Measurements from ENCODE around the gene ARHGDIA.

ARHGDIA gene

DNA sequence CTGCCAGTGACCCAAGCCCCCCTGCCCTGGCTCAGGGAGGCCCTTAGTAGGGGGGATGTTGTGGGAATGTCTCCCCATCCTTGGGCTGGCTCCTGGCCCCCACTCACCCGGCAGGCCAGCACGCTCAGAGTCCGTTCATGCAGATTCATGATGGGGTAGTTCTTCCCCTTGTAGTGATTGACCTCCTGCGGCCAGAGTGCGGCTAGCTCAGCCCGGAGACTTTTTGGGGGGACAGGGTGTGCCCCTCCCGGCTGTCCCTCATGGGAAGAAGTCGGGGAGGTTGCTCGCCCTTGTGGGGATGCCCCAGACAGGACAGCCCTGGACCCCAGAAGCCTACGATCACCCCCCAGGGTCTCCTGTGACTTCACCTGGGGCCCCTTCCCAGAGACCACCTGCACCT lies 34.9 kb upstream of the ARHGDIA start:
- DNase-seq, result no peak

DNA sequence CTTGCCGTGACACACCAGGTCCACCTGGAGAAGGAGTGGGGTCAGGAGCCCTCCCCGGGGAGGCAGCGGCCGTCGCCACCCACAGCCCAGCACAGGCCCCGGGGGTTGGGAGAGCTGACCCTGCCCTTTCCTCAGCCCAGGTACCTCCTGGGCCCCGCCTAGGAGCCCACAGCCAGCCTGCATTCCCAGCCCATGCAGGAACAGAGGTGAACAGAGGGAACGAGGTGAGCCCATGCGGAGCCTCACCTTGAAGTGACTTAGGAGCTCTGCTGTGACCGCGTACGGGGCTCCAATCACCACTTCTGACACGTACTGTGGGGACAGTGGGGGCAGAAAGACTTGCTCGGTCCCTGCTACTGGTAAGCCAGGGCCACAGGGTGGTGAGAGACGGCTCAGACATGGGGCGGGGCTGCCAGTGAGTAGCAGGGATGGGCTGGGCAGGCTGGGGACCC lies 34.3 kb upstream of the ARHGDIA start:
- DNase-seq, result no peak

DNA sequence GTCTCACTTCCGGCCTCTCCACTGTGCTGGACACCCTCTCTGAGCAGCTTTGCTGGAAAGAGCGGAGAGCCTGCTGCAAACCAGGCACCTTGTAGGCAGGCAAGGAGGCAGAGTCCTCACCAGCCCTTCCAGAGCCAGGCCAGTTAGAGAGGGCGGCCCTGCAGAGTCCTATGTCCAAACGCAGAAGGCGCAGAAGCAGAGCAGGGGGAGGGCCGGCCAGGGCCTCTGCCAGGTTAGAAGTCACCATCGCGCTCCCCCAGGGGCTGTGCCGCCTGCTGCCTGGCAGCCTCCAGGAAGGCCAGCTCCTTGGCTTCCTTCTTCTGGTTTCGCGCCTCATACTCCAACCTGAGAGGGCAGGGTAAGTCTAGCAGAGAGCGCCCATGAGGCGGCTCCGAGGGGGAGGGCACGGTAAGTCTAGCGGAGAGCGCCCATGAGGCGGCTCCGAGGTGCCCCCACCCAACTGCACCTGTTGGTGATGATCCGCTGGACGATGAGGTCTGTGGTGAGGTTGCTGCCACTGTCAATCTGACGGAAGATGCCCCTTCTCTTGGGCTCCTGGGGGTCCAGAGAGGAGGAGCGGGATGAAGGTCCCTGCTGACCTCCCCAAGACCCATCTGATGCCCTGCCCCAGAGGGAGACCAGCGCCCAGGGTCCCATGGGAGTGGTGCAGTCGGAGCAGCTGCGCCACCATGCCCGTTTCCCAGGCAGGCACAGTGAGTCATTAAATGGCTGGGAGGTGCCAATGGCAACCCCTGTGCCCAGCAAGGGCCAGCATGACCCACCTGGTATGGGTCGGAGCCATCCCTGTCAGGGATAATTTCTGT lies 33.7 kb upstream of the ARHGDIA start:
- DNase-seq, result no peak

DNA sequence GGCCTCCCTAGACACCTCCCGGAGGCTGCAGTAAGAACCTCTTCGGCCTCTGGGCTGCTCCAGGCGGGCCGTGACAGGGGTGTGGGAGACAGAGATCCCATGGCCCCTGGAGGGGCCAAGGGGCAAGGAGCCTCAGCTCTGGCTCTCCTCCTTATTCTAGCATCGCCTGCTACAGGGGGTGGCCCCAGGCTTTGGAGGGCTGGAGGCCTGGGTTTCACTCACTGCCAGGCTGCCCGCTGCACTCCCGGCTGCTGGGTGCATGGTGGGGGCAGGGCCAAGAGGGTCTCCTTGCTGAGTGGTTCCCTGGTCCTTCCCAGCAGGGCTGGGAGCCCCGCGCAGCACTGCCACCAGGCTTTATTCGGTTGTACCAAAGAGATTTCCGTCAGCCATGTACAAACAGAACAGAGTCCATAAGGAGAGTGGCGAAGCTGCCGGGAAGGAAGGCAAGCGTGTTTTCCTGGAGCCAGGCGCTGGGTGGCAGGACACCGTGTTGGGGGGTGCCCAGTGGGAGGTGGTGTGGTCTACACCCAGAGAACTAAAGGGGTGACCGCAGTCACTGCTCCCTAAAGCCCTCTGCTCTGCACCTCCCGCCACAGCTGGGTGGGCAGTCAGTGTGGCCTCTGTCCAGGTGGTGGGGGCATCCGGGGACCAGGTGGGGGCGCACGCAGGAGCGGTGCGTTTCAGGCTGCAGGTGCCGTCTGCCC lies 32.9 kb upstream of the ARHGDIA start:
- no peak for DNase-seq

DNA sequence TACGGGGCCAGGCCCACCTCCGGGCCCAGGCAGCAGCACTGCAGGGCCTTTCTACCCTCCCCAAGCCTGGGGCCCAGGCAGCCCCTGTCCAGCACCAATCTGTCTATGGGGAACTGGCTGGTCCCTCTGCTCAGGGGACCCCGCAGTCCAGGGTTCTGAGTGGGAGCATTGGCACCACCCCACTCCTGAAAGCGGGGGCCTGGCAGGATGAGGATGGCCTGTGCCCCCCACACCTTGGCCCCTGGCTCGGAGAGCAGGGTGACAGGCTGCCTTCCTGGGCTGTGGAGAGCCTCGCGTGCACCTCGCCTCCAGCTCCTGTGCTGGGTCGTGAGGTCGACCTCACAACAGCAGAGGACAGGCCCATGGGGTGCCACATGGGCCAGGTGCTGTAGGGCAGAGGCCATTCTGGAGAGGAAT lies 32.3 kb upstream of the ARHGDIA start:
- DNase-seq, result no peak

DNA sequence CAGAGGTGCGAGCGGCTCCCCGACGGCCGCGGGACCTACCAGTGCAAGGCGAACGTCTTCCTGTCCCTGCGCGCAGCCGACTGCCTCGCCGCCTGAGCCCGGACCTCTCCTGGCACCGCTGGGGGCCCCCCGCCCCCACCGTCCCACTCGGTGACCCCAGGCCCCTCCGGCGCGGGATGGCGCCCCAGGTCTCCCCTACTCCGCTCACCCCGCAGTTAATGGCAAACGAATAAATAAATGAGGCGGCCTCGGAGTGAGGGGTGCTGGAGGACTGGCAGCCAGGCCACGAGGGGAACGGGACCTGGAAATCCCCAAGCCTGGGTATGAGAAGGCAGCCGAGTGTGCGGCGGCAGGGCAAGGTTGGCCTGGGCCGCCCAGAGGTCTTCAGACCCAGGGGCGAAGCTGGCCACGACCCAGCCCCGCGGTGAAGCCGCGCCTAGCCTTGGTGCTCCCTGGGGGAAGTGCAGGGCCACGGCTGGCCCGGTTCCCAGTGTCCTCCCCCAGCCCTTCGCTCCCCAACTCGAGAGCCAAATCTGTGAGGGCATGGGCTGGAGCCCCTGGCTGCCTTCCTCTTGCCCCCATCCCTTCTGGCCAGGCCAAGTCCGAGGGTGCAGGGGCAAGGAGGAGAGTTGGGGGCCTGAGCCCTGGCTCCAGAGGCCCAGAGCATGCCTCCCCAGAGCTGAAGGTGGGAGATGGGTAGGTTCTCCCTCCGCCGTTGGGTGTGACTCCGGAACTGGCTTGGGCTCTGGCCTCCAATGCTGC lies 31.7 kb upstream of the ARHGDIA start:
- DNase-seq, result no peak

DNA sequence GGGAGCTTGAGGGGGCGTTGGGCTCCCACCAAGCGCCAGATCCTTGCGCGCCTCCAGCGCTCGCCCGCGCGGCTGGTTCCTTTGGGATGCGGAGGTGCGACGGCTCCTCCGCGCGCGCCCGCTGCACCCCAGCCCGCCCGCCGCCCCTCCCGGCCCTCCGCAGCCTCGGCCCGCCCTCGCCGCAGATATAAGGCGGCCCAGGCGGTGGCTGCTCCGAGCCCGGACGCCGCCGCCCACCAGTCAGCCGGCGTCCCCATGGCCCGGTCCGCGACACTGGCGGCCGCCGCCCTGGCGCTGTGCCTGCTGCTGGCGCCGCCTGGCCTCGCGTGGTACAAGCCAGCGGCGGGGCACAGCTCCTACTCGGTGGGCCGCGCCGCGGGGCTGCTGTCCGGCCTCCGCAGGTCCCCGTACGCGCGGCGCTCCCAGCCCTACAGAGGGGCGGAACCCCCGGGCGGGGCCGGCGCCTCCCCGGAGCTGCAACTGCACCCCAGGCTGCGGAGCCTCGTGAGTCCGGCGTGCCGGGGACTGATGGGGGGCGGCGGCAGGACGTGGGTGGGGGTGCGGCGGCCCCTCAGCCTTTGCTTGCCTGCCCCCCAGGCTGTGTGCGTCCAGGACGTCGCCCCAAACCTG lies 31.0 kb upstream of the ARHGDIA start, which contains the start of gene NPB:
Gene NPB (plus strand): TSS at position 216 of the 630 bp plus-strand sequence. CDS start 40 bp downstream, at position 256.
- no peak for DNase-seq

DNA sequence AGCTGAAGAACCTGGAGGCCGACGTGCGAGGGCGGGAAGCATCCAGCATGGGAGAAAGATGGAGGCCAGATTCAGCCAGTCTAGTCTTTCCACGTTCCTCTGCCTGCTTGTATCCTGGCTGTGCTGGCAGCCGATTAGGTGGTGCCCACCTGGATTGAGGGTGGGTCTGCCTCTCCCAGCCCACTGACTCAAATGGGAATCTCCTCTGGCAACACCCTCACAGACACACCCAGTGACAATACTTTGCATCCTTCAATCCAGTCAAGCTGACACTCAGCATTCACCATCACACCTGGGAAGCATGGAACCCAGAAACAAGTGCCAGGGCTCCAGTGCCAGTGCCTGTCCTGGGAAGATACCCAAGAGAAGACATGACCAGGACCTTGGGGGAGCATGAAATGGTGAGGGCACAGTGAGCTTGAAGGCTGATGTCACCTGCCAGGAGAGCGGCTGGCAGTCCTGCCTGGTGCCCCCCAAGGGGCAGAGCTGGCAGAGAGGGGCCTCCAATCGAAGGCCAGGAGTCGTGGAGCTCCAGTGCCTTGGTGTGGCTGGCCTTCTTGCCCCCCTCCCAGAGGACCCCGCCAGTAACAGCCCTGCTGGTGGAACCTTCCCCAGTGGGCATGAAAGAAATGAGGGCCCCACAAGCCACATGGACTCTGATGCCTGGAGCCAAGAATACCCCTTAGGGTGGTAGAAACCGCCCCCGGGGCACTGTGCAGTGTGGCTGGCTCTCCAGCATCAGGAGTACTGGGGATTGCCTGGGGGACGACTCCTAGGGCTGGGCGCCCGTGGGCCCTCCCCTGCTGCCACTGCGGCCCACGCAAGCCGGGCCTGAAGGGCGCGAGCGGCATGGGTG lies 30.3 kb upstream of the ARHGDIA start:
- DNase-seq, result no peak

DNA sequence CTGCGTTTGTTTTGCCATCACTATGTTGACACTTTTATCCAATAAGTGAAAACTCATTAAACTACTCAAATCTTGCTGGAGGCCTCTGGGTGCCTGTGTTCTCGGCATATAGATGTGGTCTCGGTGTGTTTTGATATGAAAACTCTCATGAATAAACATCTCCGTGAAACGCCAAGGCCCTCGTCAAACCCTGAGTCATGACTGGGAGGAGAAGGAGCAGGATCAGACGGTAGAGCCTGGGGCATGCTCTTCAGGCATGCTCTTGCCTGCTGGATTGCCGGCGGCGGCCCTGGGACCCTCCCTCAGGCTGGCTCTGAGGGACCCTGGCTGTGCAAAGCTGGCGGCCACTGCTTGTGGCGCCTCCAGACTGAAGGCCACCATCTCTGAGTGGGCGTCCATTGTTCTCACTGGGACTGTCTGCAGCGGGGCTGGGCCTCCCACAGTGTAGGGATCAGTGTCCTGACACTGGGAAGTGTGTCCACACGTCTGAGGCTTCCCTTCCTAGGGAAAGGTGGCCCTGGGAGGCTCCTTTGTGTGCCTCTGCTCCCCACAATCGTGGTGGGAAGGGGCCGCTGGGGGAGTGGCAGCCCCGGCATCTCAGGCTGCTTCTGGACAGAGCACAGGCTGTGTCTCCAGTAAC lies 29.2 kb upstream of the ARHGDIA start:
- DNase-seq, result no peak

DNA sequence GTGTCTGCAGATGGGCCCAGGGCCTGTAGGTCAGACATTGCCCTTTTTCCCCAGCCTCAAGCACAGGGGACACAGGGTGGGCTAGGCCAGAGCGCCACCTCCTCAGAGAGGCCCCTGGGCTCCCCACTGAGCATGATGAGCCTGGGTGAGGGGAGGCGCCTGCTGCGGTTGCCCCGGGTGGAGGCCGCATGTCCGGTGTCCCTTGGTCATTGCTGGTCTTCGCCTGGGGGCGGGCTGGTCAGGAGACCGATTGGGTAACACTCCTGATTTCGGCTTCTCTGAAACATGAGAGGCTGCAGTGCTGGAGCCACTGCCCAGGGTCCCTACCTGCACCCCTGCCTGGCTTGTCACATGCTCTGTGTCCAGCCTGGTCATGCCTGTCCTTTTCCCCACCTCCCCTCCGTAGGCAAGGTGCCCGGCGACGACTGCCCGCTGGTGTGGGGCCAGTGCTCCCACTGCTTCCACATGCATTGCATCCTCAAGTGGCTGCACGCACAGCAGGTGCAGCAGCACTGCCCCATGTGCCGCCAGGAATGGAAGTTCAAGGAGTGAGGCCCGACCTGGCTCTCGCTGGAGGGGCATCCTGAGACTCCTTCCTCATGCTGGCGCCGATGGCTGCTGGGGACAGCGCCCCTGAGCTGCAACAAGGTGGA lies 28.5 kb upstream of the ARHGDIA start:
- DNase-seq, result no peak

DNA sequence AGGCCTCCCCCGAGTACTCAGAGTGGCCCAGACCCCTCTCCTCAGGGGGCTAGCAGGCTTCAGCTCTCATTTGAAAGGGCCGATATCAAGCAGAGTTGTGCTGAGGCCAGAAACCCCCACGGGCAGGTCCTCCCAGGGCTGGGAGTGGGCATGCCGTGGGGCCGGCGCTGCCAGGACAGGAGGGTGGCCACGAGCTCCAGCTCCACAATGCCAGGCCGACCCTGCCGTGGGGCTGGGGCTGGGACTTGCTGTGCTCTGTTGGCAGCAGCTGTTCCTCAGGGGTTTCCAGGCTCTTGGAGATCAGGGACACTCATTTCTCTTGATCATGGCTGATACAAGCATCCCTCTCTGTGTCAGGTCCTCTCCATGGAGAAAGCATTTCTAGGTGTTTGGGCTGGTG lies 27.7 kb upstream of the ARHGDIA start:
- DNase-seq, result no peak

DNA sequence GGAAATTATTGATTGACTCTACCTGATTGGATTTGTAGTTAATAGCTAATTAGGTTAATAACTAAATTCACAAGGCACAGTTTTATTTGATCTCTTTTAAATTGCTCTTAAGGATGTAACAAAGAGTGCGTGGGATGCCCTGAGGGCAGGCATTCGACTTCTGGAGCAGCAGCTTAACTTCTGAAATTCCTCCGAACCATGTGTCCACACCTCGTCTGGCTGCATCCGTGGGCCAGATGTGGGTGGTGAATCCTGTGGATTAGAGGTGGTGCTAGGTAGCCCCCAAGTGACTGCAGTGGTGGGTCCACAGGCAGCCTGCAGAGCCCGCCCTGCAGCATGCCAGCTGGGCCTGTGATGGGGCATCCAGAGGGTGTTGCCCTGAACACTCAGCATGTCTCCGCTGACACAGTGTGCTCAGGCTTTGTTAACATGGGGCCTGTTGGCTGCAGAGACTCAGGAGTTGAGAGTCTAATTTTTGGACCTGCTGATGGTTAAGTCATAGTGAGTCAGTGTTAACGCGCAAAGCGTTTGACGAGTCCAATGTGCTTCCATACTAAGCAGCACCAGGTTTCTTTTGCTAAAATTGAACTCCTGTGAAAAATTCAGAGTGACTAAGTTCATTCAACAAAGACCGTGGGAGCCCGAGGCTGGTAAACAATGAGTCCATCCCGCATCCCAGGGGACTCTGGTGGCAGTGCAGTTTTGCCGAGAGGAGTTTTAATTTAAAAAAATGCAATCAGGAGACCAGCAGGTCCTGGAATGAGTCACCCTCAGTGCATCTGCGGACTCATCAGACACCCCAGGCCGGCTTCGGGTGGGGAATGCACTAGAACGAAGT lies 27.1 kb upstream of the ARHGDIA start:
- no peak for DNase-seq

DNA sequence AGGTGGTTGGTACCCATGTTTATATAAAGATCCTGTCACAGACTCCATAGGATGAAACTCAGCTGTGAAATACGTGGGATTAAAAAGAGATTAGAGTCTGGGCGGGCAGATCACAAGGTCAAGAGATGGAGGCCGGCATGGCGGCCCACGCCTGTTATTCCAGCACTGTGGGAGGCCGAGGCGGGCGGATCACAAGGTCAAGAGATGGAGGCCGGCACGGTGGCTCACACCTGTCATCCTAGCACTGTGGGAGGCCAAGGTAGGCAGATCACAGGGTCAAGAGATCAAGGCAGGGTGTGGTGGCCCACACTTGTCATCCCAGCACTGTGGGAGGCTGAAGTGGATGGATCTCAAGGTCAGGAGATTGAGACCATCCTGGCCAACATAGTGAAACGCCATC lies 24.3 kb upstream of the ARHGDIA start:
- no peak for DNase-seq

DNA sequence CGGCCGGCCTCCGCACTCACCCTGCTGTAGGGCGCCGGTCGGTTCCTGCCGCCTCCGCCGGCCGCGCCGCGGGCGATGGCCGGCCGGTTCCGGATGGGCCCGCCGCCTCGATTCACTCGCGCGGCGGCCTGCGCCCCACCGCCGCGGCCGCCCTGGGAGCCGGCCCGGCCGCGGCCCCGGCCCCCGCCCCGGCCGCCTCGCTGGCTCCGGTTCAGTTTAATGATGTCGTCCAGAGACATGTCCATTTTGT lies 20.1 kb upstream of the ARHGDIA start:
- DNase-seq, result no peak

DNA sequence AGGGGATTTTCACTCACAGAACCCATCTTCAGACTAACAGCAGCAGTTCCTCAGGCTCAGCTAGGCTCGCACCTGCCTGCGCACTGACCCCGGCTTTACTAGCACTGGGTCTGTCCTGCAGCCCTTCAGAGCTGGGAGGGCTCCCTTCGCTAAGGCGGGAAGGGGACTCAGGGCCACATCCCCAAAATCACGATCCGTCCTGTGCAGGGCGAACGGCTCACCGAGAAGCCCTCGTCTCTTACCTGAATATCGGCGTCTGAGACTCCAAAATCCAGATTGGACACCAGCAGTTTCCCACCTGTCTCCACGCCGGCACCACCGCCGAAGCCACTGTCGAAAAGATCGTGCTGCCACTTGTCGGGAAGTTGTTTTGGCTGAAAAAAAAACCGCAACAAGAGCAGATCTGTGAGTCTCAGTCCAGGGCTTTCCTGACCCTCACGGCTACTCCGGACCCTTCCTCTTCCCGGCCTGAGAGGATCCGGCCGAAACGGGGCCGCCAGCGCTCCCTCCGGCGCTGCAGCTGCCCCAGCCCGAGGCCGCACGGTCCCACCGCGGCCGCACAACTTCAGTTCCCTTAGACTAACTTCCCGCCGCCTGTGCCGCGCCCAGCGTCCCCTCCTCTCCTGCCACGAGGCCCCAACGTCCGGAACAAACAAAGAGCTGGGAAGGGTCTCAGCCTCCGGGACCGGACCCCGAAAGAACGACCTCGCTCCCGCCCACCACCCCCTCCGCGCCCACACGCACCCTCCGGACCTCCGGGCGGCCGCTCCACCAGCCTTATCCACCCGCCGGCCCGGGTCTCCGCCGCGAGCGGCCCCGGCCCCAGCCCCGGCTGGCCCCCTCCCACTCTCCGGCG lies 19.5 kb upstream of the ARHGDIA start:
- DNase-seq, result no peak

DNA sequence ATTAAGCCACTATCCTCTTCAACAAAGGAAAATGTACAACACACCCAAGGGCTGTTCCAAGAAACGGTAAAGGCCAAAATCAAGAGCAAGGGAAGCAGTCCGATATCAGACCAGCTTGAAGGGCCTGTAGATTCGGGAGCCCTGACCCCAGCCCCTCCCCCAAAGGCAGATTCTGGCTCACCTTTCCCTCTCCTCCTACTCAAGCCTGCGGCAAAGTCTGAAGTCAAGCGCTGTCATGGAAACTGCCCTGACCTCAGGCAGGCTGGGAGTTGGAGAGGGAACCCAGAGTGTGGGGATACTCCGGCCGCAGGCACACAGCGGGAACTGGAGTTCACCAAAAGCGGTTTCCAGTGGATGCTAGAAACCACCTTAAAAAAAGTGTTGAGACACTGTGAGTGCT lies 18.5 kb upstream of the ARHGDIA start:
- DNase-seq, result no peak

DNA sequence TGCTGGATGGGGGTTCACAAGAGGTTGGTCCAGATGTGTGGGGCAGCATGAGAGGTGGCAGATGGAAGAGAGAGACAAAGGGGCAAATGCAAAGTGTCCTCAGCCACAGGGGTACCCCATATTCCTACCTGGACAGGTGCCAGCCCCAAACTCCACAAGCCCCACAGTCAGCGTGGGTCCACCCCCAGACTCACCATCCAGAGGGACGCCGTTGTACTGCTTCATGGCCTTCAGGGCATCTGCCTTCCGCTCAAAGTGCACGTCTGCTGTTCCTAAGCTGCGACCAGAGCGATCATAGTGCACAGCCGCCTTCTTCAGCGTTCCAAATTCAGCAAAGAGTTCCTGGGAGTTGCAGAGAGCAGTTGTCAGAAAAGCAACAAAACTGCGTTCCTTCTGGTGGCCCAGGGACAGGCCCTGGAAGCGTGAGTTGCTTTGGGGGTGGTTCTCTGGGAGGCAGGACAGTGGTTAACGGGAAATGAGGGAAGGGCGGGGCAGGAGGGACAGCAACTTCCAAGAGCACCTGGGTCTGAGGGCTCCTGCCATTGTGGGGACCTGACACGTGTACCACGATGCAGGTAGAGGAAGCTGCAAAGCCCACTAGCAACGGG lies 18.0 kb upstream of the ARHGDIA start:
- DNase-seq, result no peak

DNA sequence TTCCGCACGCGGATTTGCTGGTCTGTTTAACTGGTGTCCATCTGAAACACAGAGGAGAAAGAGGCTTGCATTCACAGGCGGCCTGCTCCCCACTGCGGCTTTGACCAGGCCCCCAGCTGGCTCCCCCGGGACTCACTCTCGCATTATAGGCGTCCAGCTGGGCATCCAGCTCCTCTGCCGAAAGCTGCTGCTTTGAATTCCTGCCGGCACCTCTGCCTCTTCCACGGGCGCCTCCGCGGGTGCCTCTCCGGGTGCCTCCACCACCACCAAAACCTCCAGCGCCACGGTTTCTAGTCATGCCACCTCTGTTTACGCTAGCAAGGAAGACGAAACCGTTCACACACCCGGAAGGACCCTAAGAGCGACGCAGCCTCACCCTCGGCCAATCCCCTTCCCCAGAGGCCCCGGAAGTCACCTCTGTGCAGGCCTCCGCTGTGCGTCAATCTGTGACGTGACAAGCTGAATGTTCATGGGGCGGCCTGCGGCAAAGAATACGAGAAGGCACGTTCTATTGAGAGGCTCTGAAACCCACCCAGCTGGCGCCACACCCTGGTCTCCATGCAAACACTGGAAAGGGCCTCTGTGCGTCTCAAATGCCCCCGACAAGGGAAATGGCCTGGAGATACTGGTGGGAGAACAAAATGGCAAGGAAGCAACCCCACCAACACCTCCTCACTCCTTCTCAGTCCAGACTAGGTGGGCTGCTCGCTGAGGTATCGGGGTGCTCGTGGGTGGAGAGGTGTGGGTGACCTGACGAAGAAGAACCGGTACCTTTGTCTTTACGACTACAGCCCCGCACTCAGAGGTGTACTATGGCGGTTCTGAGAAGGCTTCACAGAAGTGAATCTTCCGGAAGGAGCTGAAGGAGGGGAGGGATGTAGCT lies 17.2 kb upstream of the ARHGDIA start:
- no peak for DNase-seq

Measured in midbrain (tissue), 1 donor.